ENCODE data around the gene PHRF1. TPM values are rescaled to one million over a fixed set of nuclear protein-coding genes. Genes with fewer than 3 reads are reported as not detected.

Gene PHRF1
- total and polyA plus RNA-seq, 4 experiments from 2014 or later = 0.93 to 54.5 (median 33.1) TPM

DNA sequence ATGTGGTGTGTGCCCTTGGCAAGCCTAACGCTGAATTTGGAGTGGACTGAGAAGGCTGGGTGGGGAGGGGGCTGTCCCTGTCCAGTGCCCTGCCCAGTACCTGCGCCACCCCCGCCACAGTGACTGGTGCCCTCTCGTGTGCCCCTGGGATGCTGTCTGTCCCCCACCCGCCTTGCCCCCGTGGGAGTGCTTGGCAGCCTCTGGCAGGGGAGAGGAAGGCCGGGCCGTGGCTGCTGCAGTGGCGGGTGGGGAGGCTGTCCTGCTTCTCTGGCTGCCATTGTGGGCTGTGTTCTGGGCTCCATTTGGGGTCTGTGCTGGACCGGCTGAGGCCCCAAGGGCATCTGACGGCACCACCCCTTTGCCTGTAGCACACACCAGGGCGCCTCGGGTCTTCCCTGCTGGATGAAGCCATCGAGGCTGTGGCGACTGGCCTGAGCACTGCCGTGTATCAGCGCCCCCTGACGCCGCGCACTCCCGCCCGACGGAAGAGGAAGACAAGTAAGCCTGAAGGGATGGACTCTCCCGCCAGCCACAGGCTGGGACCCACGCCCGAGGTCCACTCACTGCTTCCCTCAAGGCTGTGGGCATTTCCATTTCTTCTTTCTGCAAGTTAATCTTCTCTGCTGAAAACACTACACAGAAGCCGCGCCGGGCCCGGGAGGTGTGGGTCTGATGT lies 21.9 kb downstream of the PHRF1 start:
- ChIA-PET CTCF (ENCODE audit: partially characterized antibody) (no interaction called here), POLR2A (ENCODE audit: partially characterized antibody) (no interaction called here)
- no peak overlapping the region for H3K27ac Mint-ChIP-seq
- H3K27me3 ChIP-seq (ENCODE audit: insufficient read depth, low read length) = no peaks in the 10 kb centered on the region
- no peaks in the 10 kb centered on the region for H3K9me3 ChIP-seq (ENCODE audit: control insufficient read depth in 1 of 2, low read length in 2 of 2)
- H3K4me3 Mint-ChIP-seq = no peak overlapping the region
- peaks cover 70% of the 10 kb centered on the region for H3K36me3 ChIP-seq (ENCODE audit: insufficient read depth, low read length)
- intact Hi-C loops (cut with micrococcal nuclease) = no loop called here
- no peaks in the 10 kb centered on the region for H3K9me3 Mint-ChIP-seq
- H3K4me3 ChIP-seq (ENCODE audit: low read length in 2 of 2) = no peak overlapping the region
- H3K4me1 Mint-ChIP-seq = peaks cover 8 to 13% (median 10%) of the 10 kb centered on the region in 4 donors
- peaks cover 5% of the 10 kb centered on the region for H3K4me1 ChIP-seq (ENCODE audit: insufficient read depth, low read length)
- H3K36me3 Mint-ChIP-seq = peaks cover 28 to 54% of the 10 kb centered on the region in 2 donors
- peak in 1 of 5 donors; percentile 27 for DNase-seq
- H3K27ac ChIP-seq (ENCODE audit: low read depth, low read length) = no peak overlapping the region
- no peaks in the 10 kb centered on the region for H3K27me3 Mint-ChIP-seq

DNA sequence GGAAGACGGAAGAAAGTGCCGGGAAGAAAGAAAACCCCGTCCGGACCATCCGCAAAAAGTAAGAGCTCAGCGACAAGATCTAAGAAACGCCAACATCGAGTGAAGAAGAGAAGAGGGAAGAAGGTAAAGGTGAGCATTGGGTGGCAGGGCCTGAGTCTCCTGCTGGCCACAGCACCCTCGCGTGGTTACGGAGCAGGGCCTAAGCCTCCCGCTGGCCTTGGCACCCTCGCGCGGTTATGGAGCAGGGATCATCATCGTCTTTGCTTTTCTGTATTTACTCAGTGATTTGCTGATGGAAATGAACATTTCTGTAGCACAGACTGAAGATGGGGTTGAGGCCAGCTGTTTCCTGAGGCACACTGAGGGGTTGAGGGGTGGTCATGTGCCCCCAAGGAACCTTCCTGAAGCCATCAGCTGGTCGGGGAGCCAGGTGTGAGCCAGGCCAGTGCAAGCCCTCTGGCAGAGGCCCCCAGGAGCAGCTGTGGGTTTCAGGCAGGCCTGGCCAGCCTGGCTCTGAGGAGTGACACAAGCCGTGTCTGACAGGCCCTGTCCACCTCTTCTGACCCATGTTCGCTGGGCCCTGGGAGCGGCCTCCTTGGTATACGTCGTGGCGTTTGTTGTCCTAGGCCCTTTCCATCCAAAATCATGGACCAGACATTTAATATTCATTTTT lies 25.4 kb downstream of the PHRF1 start:
- Mint-ChIP-seq H3K27ac (peak overlapping the region in 2 of 7 donors; percentile 22 to 60), H3K9me3 (no peaks in the 10 kb centered on the region), H3K27me3 (no peaks in the 10 kb centered on the region), H3K36me3 (peaks cover 35 to 48% of the 10 kb centered on the region in 2 donors), H3K4me3 (no peak overlapping the region), H3K4me1 (peaks cover 0 to 5% (median under 1%) of the 10 kb centered on the region in 4 donors)
- peak in 1 of 5 donors; percentile 8 for DNase-seq
- no peaks in the 10 kb centered on the region for H3K4me1 ChIP-seq (ENCODE audit: insufficient read depth, low read length)
- intact Hi-C loops (cut with micrococcal nuclease) = no loop called here
- ChIA-PET POLR2A (ENCODE audit: partially characterized antibody) (interaction anchor here (0.7 to 1.2 kb wide), 3 partner anchors 11 to 138 kb away, joined by 3 to 4 read pairs (median 3); partner anchors contain the start of gene IRF7), CTCF (ENCODE audit: partially characterized antibody) (no interaction called here)
- H3K27me3 ChIP-seq (ENCODE audit: insufficient read depth, low read length) = no peaks in the 10 kb centered on the region
- no peaks in the 10 kb centered on the region for H3K9me3 ChIP-seq (ENCODE audit: control insufficient read depth in 1 of 2, low read length in 2 of 2)
- H3K27ac ChIP-seq (ENCODE audit: low read depth, low read length) = no peak overlapping the region
- no peak overlapping the region for H3K4me3 ChIP-seq (ENCODE audit: low read length in 2 of 2)
- H3K36me3 ChIP-seq (ENCODE audit: insufficient read depth, low read length) = peaks cover 70% of the 10 kb centered on the region

DNA sequence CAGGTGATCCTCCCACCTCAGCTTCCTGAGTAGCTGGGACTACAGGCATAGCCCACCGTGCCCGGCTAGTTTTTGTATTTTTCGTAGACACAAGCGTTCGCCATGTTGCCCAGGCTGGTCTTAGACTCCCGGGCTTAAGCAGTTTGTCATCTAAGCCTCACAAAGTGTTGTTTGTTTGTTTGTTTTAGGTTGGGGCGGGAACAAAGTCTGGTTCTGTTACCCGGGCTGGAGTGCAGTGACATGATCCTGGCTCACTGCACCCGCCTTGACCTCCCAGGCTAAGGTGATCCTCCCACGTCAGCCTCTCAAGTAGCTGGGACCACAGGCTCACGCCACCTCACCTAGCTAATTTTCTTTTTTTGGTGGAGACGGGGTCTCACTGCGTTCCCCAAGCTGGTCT lies 26.9 kb downstream of the PHRF1 start:
- H3K9me3 ChIP-seq (ENCODE audit: control insufficient read depth in 1 of 2, low read length in 2 of 2) = no peaks in the 10 kb centered on the region
- H3K9me3 Mint-ChIP-seq = no peaks in the 10 kb centered on the region
- DNase-seq = peak in 1 of 5 donors; percentile 1
- no peak overlapping the region for H3K27ac Mint-ChIP-seq
- ChIA-PET CTCF (ENCODE audit: partially characterized antibody) (no interaction called here), POLR2A (ENCODE audit: partially characterized antibody) (no interaction called here)
- H3K4me1 ChIP-seq (ENCODE audit: insufficient read depth, low read length) = no peaks in the 10 kb centered on the region
- intact Hi-C loops (cut with micrococcal nuclease) = no loop called here
- no peak overlapping the region for H3K27ac ChIP-seq (ENCODE audit: low read depth, low read length)
- no peak overlapping the region for H3K4me3 ChIP-seq (ENCODE audit: low read length in 2 of 2)
- no peak overlapping the region for H3K4me3 Mint-ChIP-seq
- H3K36me3 ChIP-seq (ENCODE audit: insufficient read depth, low read length) = peaks cover 73% of the 10 kb centered on the region
- H3K36me3 Mint-ChIP-seq = peaks cover 33 to 48% of the 10 kb centered on the region in 2 donors
- no peaks in the 10 kb centered on the region for H3K27me3 ChIP-seq (ENCODE audit: insufficient read depth, low read length)
- no peaks in the 10 kb centered on the region for H3K27me3 Mint-ChIP-seq
- H3K4me1 Mint-ChIP-seq = peaks cover 0 to 1% (median 0%) of the 10 kb centered on the region in 4 donors

DNA sequence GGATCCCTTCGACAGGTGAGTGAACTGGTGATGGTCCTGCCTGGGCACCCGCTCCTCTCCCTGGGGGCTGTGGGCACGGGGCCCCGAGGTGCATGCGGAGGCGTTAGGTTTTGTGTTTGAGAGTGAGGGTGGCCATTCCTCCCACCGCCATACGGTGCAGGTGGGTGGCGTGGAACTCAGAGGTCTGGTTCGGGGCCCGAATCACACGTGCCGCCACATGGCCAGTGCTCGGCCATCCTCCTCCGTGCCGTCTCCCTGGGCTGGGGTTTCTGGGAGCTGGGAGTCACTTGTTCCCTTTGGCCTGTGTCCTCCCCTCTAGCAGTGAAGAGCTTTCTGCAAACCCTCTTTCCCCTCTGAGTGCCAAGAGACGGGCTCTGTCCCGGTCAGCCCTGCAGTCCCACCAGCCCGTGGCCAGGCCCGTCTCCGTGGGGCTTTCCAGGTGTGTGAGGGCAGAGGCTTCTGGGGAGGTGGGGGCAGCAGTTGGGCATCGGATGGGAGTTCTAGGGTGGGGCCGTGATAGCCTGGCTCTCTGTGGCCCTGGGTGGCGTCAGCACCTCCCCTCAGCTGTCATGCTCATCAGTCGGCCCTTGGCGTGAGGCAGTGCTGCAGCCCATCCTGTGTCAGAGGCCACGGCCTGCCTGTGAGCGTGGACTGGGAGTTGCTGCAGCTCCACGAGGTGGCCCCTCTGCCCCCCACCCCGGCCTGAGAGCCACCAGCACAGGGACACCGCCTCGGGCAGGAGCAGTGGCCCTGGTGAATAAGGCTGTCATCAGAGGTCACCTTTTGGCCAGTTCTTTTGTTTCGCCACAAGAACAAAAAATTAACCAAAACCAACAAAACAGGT lies 29.2 kb downstream of the PHRF1 start:
- no peaks in the 10 kb centered on the region for H3K9me3 ChIP-seq (ENCODE audit: control insufficient read depth in 1 of 2, low read length in 2 of 2)
- ChIA-PET POLR2A (ENCODE audit: partially characterized antibody) (interaction anchor here (0.7 to 1.1 kb wide), 2 partner anchors 10 to 16 kb away, joined by 3 read pairs; partner anchors contain the start of gene IRF7), CTCF (ENCODE audit: partially characterized antibody) (no interaction called here)
- Mint-ChIP-seq H3K27me3 (no peaks in the 10 kb centered on the region), H3K27ac (peak overlapping the region in 1 of 7 donors; percentile 57), H3K4me3 (no peak overlapping the region), H3K9me3 (no peaks in the 10 kb centered on the region), H3K36me3 (peaks cover 24 to 45% of the 10 kb centered on the region in 2 donors), H3K4me1 (no peaks in the 10 kb centered on the region)
- no peak overlapping the region for H3K4me3 ChIP-seq (ENCODE audit: low read length in 2 of 2)
- no peaks in the 10 kb centered on the region for H3K27me3 ChIP-seq (ENCODE audit: insufficient read depth, low read length)
- no peak overlapping the region for H3K27ac ChIP-seq (ENCODE audit: low read depth, low read length)
- intact Hi-C loops (cut with micrococcal nuclease) = no loop called here
- H3K4me1 ChIP-seq (ENCODE audit: insufficient read depth, low read length) = no peaks in the 10 kb centered on the region
- peaks cover 67% of the 10 kb centered on the region for H3K36me3 ChIP-seq (ENCODE audit: insufficient read depth, low read length)
- peak in 1 of 5 donors; percentile 3 for DNase-seq

DNA sequence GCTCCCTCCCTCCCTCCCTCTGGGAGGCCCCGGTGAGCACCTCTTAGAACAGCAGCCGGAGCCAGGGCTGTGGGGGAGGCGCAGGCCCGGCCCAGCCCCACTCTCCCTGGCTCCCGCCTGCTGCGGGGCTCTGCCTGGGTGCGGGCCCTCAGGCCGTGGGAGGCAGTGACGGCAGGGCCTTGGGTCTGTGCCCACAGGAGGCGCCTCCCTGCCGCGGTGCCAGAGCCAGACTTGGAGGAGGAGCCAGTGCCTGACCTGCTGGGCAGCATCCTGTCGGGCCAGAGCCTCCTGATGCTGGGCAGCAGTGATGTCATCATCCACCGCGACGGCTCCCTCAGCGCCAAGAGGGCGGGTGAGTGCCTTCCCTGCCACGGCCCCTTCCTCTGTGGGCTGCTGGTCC lies 30.0 kb downstream of the PHRF1 start:
- Mint-ChIP-seq H3K4me3 (no peak overlapping the region), H3K27ac (peak overlapping the region in 2 of 7 donors; percentile 12 to 73), H3K27me3 (no peaks in the 10 kb centered on the region), H3K4me1 (no peaks in the 10 kb centered on the region), H3K9me3 (no peaks in the 10 kb centered on the region), H3K36me3 (peaks cover 24 to 49% of the 10 kb centered on the region in 2 donors)
- POLR2A ChIA-PET (ENCODE audit: partially characterized antibody) = interaction anchor here (1.6 kb wide), 1 partner anchor 30 kb away, joined by 5 read pairs; no protein-coding TSS in a partner anchor
- intact Hi-C loops (cut with micrococcal nuclease) = no loop called here
- no peaks in the 10 kb centered on the region for H3K9me3 ChIP-seq (ENCODE audit: control insufficient read depth in 1 of 2, low read length in 2 of 2)
- DNase-seq = no peak
- CTCF ChIA-PET (ENCODE audit: partially characterized antibody) = interaction anchor here (1.1 kb wide), 1 partner anchor 30 kb away, joined by 3 read pairs; no protein-coding TSS in a partner anchor
- H3K4me3 ChIP-seq (ENCODE audit: low read length in 2 of 2) = no peak overlapping the region
- no peaks in the 10 kb centered on the region for H3K27me3 ChIP-seq (ENCODE audit: insufficient read depth, low read length)
- H3K4me1 ChIP-seq (ENCODE audit: insufficient read depth, low read length) = no peaks in the 10 kb centered on the region
- H3K27ac ChIP-seq (ENCODE audit: low read depth, low read length) = no peak overlapping the region
- peaks cover 72% of the 10 kb centered on the region for H3K36me3 ChIP-seq (ENCODE audit: insufficient read depth, low read length)

DNA sequence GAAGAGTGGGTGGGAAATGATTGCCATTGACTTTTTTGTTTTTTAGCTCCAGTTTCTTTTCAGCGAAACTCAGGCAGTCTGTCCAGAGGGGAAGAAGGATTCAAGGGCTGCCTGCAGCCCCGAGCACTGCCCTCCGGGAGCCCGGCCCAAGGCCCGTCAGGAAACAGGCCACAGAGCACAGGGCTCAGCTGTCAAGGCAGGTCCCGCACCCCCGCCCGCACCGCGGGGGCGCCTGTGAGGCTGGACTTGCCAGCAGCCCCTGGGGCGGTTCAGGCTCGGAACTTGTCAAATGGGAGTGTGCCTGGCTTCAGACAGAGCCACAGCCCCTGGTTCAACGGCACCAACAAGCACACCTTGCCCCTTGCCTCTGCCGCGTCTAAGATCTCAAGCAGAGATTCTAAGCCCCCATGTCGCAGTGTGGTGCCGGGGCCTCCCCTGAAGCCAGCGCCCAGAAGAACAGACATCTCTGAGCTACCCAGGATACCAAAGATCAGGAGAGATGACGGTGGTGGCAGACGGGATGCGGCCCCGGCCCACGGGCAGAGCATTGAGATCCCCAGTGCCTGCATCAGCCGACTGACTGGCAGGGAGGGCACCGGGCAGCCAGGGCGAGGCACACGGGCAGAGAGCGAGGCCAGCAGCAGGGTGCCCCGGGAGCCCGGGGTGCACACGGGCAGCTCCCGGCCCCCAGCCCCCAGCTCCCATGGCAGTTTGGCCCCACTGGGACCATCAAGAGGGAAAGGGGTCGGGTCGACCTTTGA lies 30.9 kb downstream of the PHRF1 start:
- H3K9me3 Mint-ChIP-seq = no peaks in the 10 kb centered on the region
- H3K4me1 Mint-ChIP-seq = peaks cover 2 to 5% (median 2%) of the 10 kb centered on the region in 4 donors
- Histone ChIP-seq H3K27ac (ENCODE audit: low read depth, low read length) (no peak overlapping the region), H3K4me1 (ENCODE audit: insufficient read depth, low read length) (no peaks in the 10 kb centered on the region), H3K9me3 (ENCODE audit: control insufficient read depth in 1 of 2, low read length in 2 of 2) (no peaks in the 10 kb centered on the region), H3K27me3 (ENCODE audit: insufficient read depth, low read length) (no peaks in the 10 kb centered on the region), H3K4me3 (ENCODE audit: low read length in 2 of 2) (no peak overlapping the region), H3K36me3 (ENCODE audit: insufficient read depth, low read length) (peaks cover 71% of the 10 kb centered on the region)
- DNase-seq = no peak
- ChIA-PET POLR2A (ENCODE audit: partially characterized antibody) (interaction anchor here (0.8 to 1.6 kb wide), 3 partner anchors 22 to 31 kb away, joined by 3 to 5 read pairs (median 4); no protein-coding TSS in a partner anchor), CTCF (ENCODE audit: partially characterized antibody) (interaction anchor here (1.1 kb wide), 1 partner anchor 31 kb away, joined by 3 read pairs; no protein-coding TSS in a partner anchor)
- H3K4me3 Mint-ChIP-seq = no peak overlapping the region
- no peaks in the 10 kb centered on the region for H3K27me3 Mint-ChIP-seq
- H3K27ac Mint-ChIP-seq = peak overlapping the region in 5 of 7 donors; percentile 5 to 73 (median 48)
- peaks cover 18 to 47% of the 10 kb centered on the region in 2 donors for H3K36me3 Mint-ChIP-seq
- intact Hi-C loops (cut with micrococcal nuclease) = no loop called here
